ENCODE results near the gene BMF.
A peak's percentile ranks its signal among the peaks of the same experiment; 100 is the strongest.

Gene BMF

GRCh38 chr15:40087991-40088928 lies 20.4 kb downstream of the BMF start:
- no peak for TF ChIP-seq CTCF (IDR thresholded peaks at IDR 0.05; ENCODE audit: low read depth, low read length)
- in situ Hi-C loops (cut with HindIII; ENCODE audit: low sequenced_read_pairs) = no loop called here
- DNase-seq (ENCODE audit: low read depth, low spot score) = no peak
- no peak overlapping the region for H3K4me3 ChIP-seq (ENCODE audit: low read depth, low read length)

GRCh38 chr15:40087068-40087810 lies 21.4 kb downstream of the BMF start:
- H3K4me3 ChIP-seq (ENCODE audit: low read depth, low read length) = no peak overlapping the region
- in situ Hi-C loops (cut with HindIII; ENCODE audit: low sequenced_read_pairs) = no loop called here
- DNase-seq (ENCODE audit: low read depth, low spot score) = no peak
- TF ChIP-seq CTCF (IDR thresholded peaks at IDR 0.05; ENCODE audit: low read depth, low read length) = no peak

GRCh38 chr15:40085266-40085665 lies 23.4 kb downstream of the BMF start:
- no peak for DNase-seq (ENCODE audit: low read depth, low spot score)

GRCh38 chr15:40084650-40085049 lies 24.0 kb downstream of the BMF start:
- no peak overlapping the region for H3K4me3 ChIP-seq (ENCODE audit: low read depth, low read length)
- in situ Hi-C loops (cut with HindIII; ENCODE audit: low sequenced_read_pairs) = no loop called here
- DNase-seq (ENCODE audit: low read depth, low spot score) = no peak
- TF ChIP-seq CTCF (IDR thresholded peaks at IDR 0.05; ENCODE audit: low read depth, low read length) = no peak

More at GRCh38 chr15:40085266-40085665, 23.4 kb downstream of the BMF start:
- no peak for TF ChIP-seq CTCF (IDR thresholded peaks at IDR 0.05; ENCODE audit: low read depth, low read length)
- in situ Hi-C loops (cut with HindIII; ENCODE audit: low sequenced_read_pairs) = no loop called here
- no peak overlapping the region for H3K4me3 ChIP-seq (ENCODE audit: low read depth, low read length)

GRCh38 chr15:40082195-40082883 lies 26.3 kb downstream of the BMF start:
- in situ Hi-C loops (cut with HindIII; ENCODE audit: low sequenced_read_pairs) = no loop called here
- no peak for TF ChIP-seq CTCF (IDR thresholded peaks at IDR 0.05; ENCODE audit: low read depth, low read length)
- H3K4me3 ChIP-seq (ENCODE audit: low read depth, low read length) = no peak overlapping the region
- DNase-seq (ENCODE audit: low read depth, low spot score) = no peak

- DNase-seq (ENCODE audit: low read depth, low spot score) = peak; percentile 73
- in situ Hi-C loops (cut with HindIII; ENCODE audit: low sequenced_read_pairs) = no loop called here
- peak; percentile 12 for TF ChIP-seq CTCF (IDR thresholded peaks at IDR 0.05; ENCODE audit: low read depth, low read length)
- H3K4me3 ChIP-seq (ENCODE audit: low read depth, low read length) = peak overlapping the region; percentile 3
Measured at GRCh38 chr15:40081691-40082194, 26.9 kb downstream of the BMF start.

Measured in astrocyte of the spinal cord (primary cell).